GM23248 (cell line): ENCODE measurements around the gene TNFSF13.

Experiments used
- EZH2 ChIP-seq: fragments of 200-600 bp; sonication (generic); IDR thresholded peaks from 2 replicates; pipeline ENCODE4 v1.6.1; 2018; ENCODE audit warnings: antibody characterized with exemption, mild to moderate bottlenecking; ENCODE audit not compliant: insufficient read depth, poor library complexity, severe bottlenecking
- EZH2phosphoT487 ChIP-seq: fragments of 200-600 bp; sonication (generic); IDR thresholded peaks from 2 replicates; pipeline ENCODE4 v1.6.1; 2018; ENCODE audit warnings: antibody characterized with exemption, moderate library complexity, mild to moderate bottlenecking, low read depth; ENCODE audit not compliant: insufficient read depth

GRCh38 chr17:7528842-7529241 is 29.7 kb upstream of the TNFSF13 start:
- no peak for TF ChIP-seq EZH2
- no peak for TF ChIP-seq EZH2phosphoT487
